ENCODE data around the gene GPC5. TPM values are rescaled to one million over a fixed set of nuclear protein-coding genes. Genes with fewer than 3 reads are reported as not detected.

Gene GPC5
- total RNA-seq, 1 donor from 2014 or later = 0.57 TPM

- no peak for DNase-seq (ENCODE audit: low spot score, unreplicated experiment)
- Mint-ChIP-seq H3K9me3 (ENCODE audit: low read depth) (no peaks in the 10 kb centered on the region), H3K27ac (no peak overlapping the region), H3K36me3 (ENCODE audit: insufficient read depth) (no peaks in the 10 kb centered on the region), H3K27me3 (no peaks in the 10 kb centered on the region), H3K4me1 (ENCODE audit: low read depth) (no peaks in the 10 kb centered on the region), H3K4me3 (ENCODE audit: low read depth) (no peak overlapping the region)
- TF ChIP-seq, protein P1, sequence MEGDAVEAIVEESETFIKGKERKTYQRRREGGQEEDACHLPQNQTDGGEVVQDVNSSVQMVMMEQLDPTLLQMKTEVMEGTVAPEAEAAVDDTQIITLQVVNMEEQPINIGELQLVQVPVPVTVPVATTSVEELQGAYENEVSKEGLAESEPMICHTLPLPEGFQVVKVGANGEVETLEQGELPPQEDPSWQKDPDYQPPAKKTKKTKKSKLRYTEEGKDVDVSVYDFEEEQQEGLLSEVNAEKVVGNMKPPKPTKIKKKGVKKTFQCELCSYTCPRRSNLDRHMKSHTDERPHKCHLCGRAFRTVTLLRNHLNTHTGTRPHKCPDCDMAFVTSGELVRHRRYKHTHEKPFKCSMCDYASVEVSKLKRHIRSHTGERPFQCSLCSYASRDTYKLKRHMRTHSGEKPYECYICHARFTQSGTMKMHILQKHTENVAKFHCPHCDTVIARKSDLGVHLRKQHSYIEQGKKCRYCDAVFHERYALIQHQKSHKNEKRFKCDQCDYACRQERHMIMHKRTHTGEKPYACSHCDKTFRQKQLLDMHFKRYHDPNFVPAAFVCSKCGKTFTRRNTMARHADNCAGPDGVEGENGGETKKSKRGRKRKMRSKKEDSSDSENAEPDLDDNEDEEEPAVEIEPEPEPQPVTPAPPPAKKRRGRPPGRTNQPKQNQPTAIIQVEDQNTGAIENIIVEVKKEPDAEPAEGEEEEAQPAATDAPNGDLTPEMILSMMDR (IDR thresholded peaks at IDR 0.05; ENCODE audit: unreplicated experiment) = no peak
Observed at GRCh38 chr13:91504216-91504615, 105.8 kb downstream of the GPC5 start.

- no peaks in the 10 kb centered on the region for H3K36me3 Mint-ChIP-seq (ENCODE audit: insufficient read depth)
- H3K4me3 Mint-ChIP-seq (ENCODE audit: low read depth) = no peak overlapping the region
Observed at GRCh38 chr13:91506759-91507158, 108.3 kb downstream of the GPC5 start.

GRCh38 chr13:91510058-91510457, 111.6 kb downstream of the GPC5 start:
- Mint-ChIP-seq H3K27me3 (no peaks in the 10 kb centered on the region), H3K4me1 (ENCODE audit: low read depth) (no peaks in the 10 kb centered on the region), H3K27ac (no peak overlapping the region), H3K9me3 (ENCODE audit: low read depth) (no peaks in the 10 kb centered on the region), H3K36me3 (ENCODE audit: insufficient read depth) (no peaks in the 10 kb centered on the region), H3K4me3 (ENCODE audit: low read depth) (no peak overlapping the region)
- TF ChIP-seq, protein P1 (IDR thresholded peaks at IDR 0.05; ENCODE audit: unreplicated experiment) = no peak
- DNase-seq (ENCODE audit: low spot score, unreplicated experiment) = no peak

More at GRCh38 chr13:91506759-91507158, 108.3 kb downstream of the GPC5 start:
- Mint-ChIP-seq H3K27me3 (no peaks in the 10 kb centered on the region), H3K9me3 (ENCODE audit: low read depth) (no peaks in the 10 kb centered on the region), H3K27ac (no peak overlapping the region), H3K4me1 (ENCODE audit: low read depth) (no peaks in the 10 kb centered on the region)
- TF ChIP-seq, protein P1 (IDR thresholded peaks at IDR 0.05; ENCODE audit: unreplicated experiment) = no peak
- no peak for DNase-seq (ENCODE audit: low spot score, unreplicated experiment)

DNA sequence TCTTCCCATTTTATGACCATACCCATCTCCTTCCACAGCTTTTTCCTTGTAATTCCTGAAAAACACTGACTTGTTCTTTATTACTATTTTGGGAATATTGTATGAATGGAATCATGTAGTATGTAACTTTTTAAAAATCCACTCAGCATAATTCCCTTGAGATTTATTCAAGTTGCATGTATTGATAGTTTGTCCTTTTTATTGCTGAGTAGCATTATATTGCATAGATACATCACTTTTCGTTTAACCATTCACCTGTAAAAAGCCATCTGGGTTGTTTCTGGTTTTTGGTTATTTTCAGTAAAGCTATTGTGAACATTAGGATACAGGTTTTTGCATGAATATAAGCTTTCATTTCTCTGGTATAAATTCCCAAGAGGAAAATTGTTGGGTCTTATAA, 115.4 kb downstream of the GPC5 start:
- Mint-ChIP-seq H3K27ac (no peak overlapping the region), H3K4me1 (ENCODE audit: low read depth) (no peaks in the 10 kb centered on the region), H3K4me3 (ENCODE audit: low read depth) (no peak overlapping the region), H3K9me3 (ENCODE audit: low read depth) (peaks cover 7% of the 10 kb centered on the region), H3K27me3 (no peaks in the 10 kb centered on the region), H3K36me3 (ENCODE audit: insufficient read depth) (no peaks in the 10 kb centered on the region)
- no peak for DNase-seq (ENCODE audit: low spot score, unreplicated experiment)
- TF ChIP-seq, protein P1 (IDR thresholded peaks at IDR 0.05; ENCODE audit: unreplicated experiment) = no peak

DNA sequence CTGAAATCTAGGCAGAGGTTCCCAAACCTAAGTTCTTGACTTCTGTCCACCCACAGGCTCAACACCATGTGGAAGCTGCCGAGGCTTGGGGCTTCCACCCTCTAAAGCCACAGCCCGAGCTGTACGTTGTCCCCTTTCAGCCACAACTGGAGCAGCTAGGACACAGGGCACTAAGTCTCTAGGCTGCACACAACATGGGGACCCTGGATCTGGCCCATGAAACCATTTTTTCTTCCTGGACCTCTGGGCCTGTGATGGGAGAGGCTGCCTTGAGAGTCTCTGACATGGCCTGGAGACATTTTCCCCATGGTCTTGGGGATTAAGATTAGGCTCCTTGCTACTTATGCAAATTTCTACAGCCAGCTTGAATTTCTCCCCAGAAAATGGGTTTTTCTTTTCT, 118.4 kb downstream of the GPC5 start:
- TF ChIP-seq, protein P1 (IDR thresholded peaks at IDR 0.05; ENCODE audit: unreplicated experiment) = no peak
- no peak overlapping the region for H3K4me3 Mint-ChIP-seq (ENCODE audit: low read depth)
- H3K27ac Mint-ChIP-seq = no peak overlapping the region
- DNase-seq (ENCODE audit: low spot score, unreplicated experiment) = no peak
- H3K36me3 Mint-ChIP-seq (ENCODE audit: insufficient read depth) = no peaks in the 10 kb centered on the region
- H3K27me3 Mint-ChIP-seq = no peaks in the 10 kb centered on the region
- no peaks in the 10 kb centered on the region for H3K4me1 Mint-ChIP-seq (ENCODE audit: low read depth)
- peaks cover 9% of the 10 kb centered on the region for H3K9me3 Mint-ChIP-seq (ENCODE audit: low read depth)

Data from progenitor cell of endocrine pancreas (in vitro differentiated cells).